Measurements from ENCODE around the gene BTN3A1. TPM values are rescaled to one million over a fixed set of nuclear protein-coding genes. Genes with fewer than 3 reads are reported as not detected.
A peak's percentile ranks its signal among the peaks of the same experiment; 100 is the strongest.

BTN3A1 gene
- total and polyA plus RNA-seq, 2 of the 13 experiments (the other 11 are each of a cell fraction or from before 2014, with no cell fraction given): 13.3 to 14.0 TPM

DNA sequence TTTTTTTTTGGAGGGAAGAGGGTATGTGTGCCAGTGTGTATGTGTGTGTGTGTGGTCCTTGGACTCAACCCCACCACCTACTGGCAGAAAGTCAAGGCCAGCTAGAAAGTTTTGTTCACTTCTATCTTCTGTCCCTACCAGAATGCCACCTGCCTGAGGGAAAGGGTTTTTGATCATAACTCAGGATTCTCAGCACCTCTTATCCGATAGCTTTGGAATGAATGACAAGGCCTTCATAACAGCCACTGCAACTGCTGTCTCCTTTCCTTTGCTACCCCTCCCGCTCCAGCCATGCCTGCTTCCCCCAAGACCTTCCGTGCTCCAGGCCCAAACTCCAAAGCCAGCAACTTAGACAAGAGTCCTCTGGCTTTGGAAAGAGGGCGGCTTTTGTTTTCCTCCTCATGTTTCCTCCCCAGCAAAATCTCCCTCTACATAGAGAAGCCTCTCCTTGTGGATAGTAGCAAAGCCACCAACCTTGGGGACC, 18.7 kb downstream of the BTN3A1 start (continued):
- TF ChIP-seq HOXD1 (CRISPR knock-in tag; IDR thresholded peaks at IDR 0.05): no peak
- TF ChIP-seq, protein P1, sequence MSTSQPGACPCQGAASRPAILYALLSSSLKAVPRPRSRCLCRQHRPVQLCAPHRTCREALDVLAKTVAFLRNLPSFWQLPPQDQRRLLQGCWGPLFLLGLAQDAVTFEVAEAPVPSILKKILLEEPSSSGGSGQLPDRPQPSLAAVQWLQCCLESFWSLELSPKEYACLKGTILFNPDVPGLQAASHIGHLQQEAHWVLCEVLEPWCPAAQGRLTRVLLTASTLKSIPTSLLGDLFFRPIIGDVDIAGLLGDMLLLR (CRISPR knock-in tag; IDR thresholded peaks at IDR 0.05): no peak
- TF ChIP-seq SMYD3 (CRISPR knock-in tag; IDR thresholded peaks at IDR 0.05): no peak
- TF ChIP-seq ONECUT2 (CRISPR knock-in tag; IDR thresholded peaks at IDR 0.05): no peak
- TF ChIP-seq FOXA3 (CRISPR knock-in tag; IDR thresholded peaks at IDR 0.05): no peak
- TF ChIP-seq ZFP90 (CRISPR knock-in tag; IDR thresholded peaks at IDR 0.05; ENCODE audit: borderline replicate concordance): no peak
- TF ChIP-seq FLYWCH1 (CRISPR knock-in tag; IDR thresholded peaks at IDR 0.05): no peak
- TF ChIP-seq, protein P2, sequence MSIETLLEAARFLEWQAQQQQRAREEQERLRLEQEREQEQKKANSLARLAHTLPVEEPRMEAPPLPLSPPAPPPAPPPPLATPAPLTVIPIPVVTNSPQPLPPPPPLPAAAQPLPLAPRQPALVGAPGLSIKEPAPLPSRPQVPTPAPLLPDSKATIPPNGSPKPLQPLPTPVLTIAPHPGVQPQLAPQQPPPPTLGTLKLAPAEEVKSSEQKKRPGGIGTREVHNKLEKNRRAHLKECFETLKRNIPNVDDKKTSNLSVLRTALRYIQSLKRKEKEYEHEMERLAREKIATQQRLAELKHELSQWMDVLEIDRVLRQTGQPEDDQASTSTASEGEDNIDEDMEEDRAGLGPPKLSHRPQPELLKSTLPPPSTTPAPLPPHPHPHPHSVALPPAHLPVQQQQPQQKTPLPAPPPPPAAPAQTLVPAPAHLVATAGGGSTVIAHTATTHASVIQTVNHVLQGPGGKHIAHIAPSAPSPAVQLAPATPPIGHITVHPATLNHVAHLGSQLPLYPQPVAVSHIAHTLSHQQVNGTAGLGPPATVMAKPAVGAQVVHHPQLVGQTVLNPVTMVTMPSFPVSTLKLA (IDR thresholded peaks at IDR 0.05): no peak
- no peak for TF ChIP-seq NKX3-1 (CRISPR knock-in tag; IDR thresholded peaks at IDR 0.05)
- TF ChIP-seq AGO2 (optimal IDR thresholded peaks at IDR 0.05; ENCODE audit: low read depth, low read length): no peak
- TF ChIP-seq, protein P3, sequence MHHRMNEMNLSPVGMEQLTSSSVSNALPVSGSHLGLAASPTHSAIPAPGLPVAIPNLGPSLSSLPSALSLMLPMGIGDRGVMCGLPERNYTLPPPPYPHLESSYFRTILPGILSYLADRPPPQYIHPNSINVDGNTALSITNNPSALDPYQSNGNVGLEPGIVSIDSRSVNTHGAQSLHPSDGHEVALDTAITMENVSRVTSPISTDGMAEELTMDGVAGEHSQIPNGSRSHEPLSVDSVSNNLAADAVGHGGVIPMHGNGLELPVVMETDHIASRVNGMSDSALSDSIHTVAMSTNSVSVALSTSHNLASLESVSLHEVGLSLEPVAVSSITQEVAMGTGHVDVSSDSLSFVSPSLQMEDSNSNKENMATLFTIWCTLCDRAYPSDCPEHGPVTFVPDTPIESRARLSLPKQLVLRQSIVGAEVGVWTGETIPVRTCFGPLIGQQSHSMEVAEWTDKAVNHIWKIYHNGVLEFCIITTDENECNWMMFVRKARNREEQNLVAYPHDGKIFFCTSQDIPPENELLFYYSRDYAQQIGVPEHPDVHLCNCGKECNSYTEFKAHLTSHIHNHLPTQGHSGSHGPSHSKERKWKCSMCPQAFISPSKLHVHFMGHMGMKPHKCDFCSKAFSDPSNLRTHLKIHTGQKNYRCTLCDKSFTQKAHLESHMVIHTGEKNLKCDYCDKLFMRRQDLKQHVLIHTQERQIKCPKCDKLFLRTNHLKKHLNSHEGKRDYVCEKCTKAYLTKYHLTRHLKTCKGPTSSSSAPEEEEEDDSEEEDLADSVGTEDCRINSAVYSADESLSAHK (CRISPR knock-in tag; IDR thresholded peaks at IDR 0.05; ENCODE audit: borderline replicate concordance): no peak
- no peak for TF ChIP-seq ZNF75D (CRISPR knock-in tag; IDR thresholded peaks at IDR 0.05; ENCODE audit: borderline replicate concordance)
- TF ChIP-seq ZNF749 (CRISPR knock-in tag; IDR thresholded peaks at IDR 0.05; ENCODE audit: borderline replicate concordance): no peak
- no peak for TF ChIP-seq ZNF543 (CRISPR knock-in tag; IDR thresholded peaks at IDR 0.05)
- TF ChIP-seq, protein P4, sequence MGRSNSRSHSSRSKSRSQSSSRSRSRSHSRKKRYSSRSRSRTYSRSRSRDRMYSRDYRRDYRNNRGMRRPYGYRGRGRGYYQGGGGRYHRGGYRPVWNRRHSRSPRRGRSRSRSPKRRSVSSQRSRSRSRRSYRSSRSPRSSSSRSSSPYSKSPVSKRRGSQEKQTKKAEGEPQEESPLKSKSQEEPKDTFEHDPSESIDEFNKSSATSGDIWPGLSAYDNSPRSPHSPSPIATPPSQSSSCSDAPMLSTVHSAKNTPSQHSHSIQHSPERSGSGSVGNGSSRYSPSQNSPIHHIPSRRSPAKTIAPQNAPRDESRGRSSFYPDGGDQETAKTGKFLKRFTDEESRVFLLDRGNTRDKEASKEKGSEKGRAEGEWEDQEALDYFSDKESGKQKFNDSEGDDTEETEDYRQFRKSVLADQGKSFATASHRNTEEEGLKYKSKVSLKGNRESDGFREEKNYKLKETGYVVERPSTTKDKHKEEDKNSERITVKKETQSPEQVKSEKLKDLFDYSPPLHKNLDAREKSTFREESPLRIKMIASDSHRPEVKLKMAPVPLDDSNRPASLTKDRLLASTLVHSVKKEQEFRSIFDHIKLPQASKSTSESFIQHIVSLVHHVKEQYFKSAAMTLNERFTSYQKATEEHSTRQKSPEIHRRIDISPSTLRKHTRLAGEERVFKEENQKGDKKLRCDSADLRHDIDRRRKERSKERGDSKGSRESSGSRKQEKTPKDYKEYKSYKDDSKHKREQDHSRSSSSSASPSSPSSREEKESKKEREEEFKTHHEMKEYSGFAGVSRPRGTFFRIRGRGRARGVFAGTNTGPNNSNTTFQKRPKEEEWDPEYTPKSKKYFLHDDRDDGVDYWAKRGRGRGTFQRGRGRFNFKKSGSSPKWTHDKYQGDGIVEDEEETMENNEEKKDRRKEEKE (IDR thresholded peaks at IDR 0.05): no peak
- TF ChIP-seq ZC3H4 (CRISPR knock-in tag; IDR thresholded peaks at IDR 0.05; ENCODE audit: borderline replicate concordance): no peak
- no peak for TF ChIP-seq ZNF558 (CRISPR knock-in tag; IDR thresholded peaks at IDR 0.05; ENCODE audit: borderline replicate concordance)
- no peak for TF ChIP-seq ZNF550 (CRISPR knock-in tag; IDR thresholded peaks at IDR 0.05; ENCODE audit: borderline replicate concordance)
- TF ChIP-seq ZNF317 (CRISPR knock-in tag; IDR thresholded peaks at IDR 0.05): no peak
- no peak for TF ChIP-seq TCF7 (IDR thresholded peaks at IDR 0.05; ENCODE audit: low read depth)
- no peak for TF ChIP-seq BHLHE40 (IDR thresholded peaks at IDR 0.05; ENCODE audit: low read length)
- TF ChIP-seq, protein P5, sequence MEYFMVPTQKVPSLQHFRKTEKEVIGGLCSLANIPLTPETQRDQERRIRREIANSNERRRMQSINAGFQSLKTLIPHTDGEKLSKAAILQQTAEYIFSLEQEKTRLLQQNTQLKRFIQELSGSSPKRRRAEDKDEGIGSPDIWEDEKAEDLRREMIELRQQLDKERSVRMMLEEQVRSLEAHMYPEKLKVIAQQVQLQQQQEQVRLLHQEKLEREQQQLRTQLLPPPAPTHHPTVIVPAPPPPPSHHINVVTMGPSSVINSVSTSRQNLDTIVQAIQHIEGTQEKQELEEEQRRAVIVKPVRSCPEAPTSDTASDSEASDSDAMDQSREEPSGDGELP (IDR thresholded peaks at IDR 0.05; ENCODE audit: borderline replicate concordance, low read depth): no peak
- TF ChIP-seq ZSCAN29 (CRISPR knock-in tag; conservative IDR thresholded peaks at IDR 0.05): no peak
- TF ChIP-seq ZNF501 (CRISPR knock-in tag; IDR thresholded peaks at IDR 0.05): peak; percentile 88
- peak; percentile 34; the same call in 1 of the 2 replicates for TF ChIP-seq SAP130 (CRISPR knock-in tag; IDR thresholded peaks at IDR 0.05; ENCODE audit: low read depth)
